ENCODE data around the gene YIPF3. TPM values are rescaled to one million over a fixed set of nuclear protein-coding genes. Genes with fewer than 3 reads are reported as not detected.

YIPF3 gene
- polyA plus RNA-seq, 1 donor from 2014 or later, result 244 TPM

- no peaks in the 10 kb centered on the region for H3K9me2 ChIP-seq (ENCODE audit: insufficient read depth, low read length)
- H3F3A ChIP-seq (ENCODE audit: insufficient read depth, low read length, poor library complexity, severe bottlenecking), result no peaks in the 10 kb centered on the region
- H3K4me2 ChIP-seq (ENCODE audit: low read length), result no peak overlapping the region
- no peak overlapping the region for H3K9ac ChIP-seq (ENCODE audit: low read length)
- TF ChIP-seq EZH2 (IDR thresholded peaks at IDR 0.05; ENCODE audit: borderline replicate concordance, insufficient read depth, low read length, poor library complexity, severe bottlenecking) (no peak), SMC3 (conservative IDR thresholded peaks at IDR 0.05; ENCODE audit: poor library complexity) (no peak), REST (IDR thresholded peaks at IDR 0.05; ENCODE audit: borderline replicate concordance) (no peak), POLR2AphosphoS5 (IDR thresholded peaks at IDR 0.05) (no peak), EP300 (conservative IDR thresholded peaks at IDR 0.05; ENCODE audit: poor library complexity, severe bottlenecking) (no peak), TAF1 (IDR thresholded peaks at IDR 0.05; ENCODE audit: low read depth) (no peak), CTCF (IDR thresholded peaks at IDR 0.05; ENCODE audit: poor library complexity, severe bottlenecking) (no peak), MXI1 (conservative IDR thresholded peaks at IDR 0.05; ENCODE audit: poor library complexity, severe bottlenecking) (no peak)
- no peaks in the 10 kb centered on the region for H3K36me3 ChIP-seq (ENCODE audit: insufficient read depth, low read length)
- H3K79me2 ChIP-seq (replicated peaks; ENCODE audit: insufficient read depth, low read length), result no peaks in the 10 kb centered on the region
- H3K27me3 ChIP-seq (ENCODE audit: insufficient read depth, low read depth, low read length), result no peaks in the 10 kb centered on the region
- H2AFZ ChIP-seq (ENCODE audit: low read depth, low read length), result no peak overlapping the region
- no peaks in the 10 kb centered on the region for H4K20me1 ChIP-seq (ENCODE audit: insufficient read depth)
- no peak overlapping the region for H3K27ac ChIP-seq (ENCODE audit: low read length)
- H3K4me3 ChIP-seq (ENCODE audit: low read length), result no peak overlapping the region
- no peaks in the 10 kb centered on the region for H3K9me3 ChIP-seq (ENCODE audit: low read length)
These were observed 7.8 kb upstream of the YIPF3 start for GRCh38 chr6:43524483-43524961.

GRCh38 chr6:43523284-43523683 lies 6.6 kb upstream of the YIPF3 start:
- Histone ChIP-seq H3K4me2 (ENCODE audit: low read length) (no peak overlapping the region), H3K9ac (ENCODE audit: low read length) (no peak overlapping the region), H3K36me3 (ENCODE audit: insufficient read depth, low read length) (no peaks in the 10 kb centered on the region), H3K27me3 (ENCODE audit: insufficient read depth, low read depth, low read length) (no peaks in the 10 kb centered on the region), H3F3A (ENCODE audit: insufficient read depth, low read length, poor library complexity, severe bottlenecking) (no peaks in the 10 kb centered on the region), H3K79me2 (replicated peaks; ENCODE audit: insufficient read depth, low read length) (peaks cover 2% of the 10 kb centered on the region), H3K4me3 (ENCODE audit: low read length) (no peak overlapping the region), H2AFZ (ENCODE audit: low read depth, low read length) (no peak overlapping the region), H3K9me3 (ENCODE audit: low read length) (no peaks in the 10 kb centered on the region), H3K27ac (ENCODE audit: low read length) (no peak overlapping the region), H3K9me2 (ENCODE audit: insufficient read depth, low read length) (no peaks in the 10 kb centered on the region), H4K20me1 (ENCODE audit: insufficient read depth) (no peaks in the 10 kb centered on the region)
- no peak for TF ChIP-seq EZH2 (IDR thresholded peaks at IDR 0.05; ENCODE audit: borderline replicate concordance, insufficient read depth, low read length, poor library complexity, severe bottlenecking)
- TF ChIP-seq CTCF (IDR thresholded peaks at IDR 0.05; ENCODE audit: poor library complexity, severe bottlenecking), result no peak
- TF ChIP-seq MXI1 (conservative IDR thresholded peaks at IDR 0.05; ENCODE audit: poor library complexity, severe bottlenecking), result no peak

Data from neural cell (in vitro differentiated cells).